ENCODE results near the gene USP26.
"Not testable (repeated sequence)": the region's sequence is repeated elsewhere in the genome, so short reads cannot be mapped to it uniquely, and the experiment has no call there.

Gene USP26

DNA sequence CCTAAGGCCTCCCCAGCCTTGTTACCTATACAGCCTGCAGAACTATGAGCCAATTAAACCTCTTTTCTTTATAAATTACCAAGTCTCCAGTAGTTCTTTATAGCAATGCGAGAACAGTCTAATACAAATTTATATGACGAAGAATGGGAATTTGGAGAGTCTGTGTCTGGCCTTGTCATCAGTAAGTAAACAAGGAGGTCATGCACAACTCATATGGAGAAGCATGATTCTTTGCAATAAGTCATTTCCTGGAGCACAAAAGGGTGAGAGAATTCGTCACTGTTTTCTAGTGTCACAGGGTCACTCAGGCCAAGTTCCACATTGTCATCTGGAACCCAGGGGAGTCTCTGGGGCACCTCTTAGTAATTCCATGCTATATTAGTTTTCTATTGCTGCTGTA, 89.5 kb downstream of the USP26 start:
- DNase-seq: no peak

DNA sequence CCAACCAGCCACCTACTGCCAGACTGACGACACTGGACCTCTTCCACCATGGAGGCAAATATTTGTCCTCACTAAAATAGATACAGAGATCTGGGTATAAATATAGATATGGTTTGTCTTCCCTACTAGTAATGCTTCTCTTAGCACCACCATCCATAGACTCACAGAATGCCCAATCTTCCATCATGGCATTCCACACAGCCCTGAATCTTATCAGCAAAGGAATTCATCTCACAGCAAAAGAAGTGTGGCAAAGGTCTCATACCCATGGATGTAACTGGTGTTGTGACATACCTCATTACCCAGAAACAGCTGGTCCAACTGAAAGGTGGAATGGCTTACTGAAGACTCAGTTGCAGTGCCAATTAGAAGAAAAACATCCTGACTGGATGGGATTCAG, 91.3 kb downstream of the USP26 start:
- no peak for DNase-seq

DNA sequence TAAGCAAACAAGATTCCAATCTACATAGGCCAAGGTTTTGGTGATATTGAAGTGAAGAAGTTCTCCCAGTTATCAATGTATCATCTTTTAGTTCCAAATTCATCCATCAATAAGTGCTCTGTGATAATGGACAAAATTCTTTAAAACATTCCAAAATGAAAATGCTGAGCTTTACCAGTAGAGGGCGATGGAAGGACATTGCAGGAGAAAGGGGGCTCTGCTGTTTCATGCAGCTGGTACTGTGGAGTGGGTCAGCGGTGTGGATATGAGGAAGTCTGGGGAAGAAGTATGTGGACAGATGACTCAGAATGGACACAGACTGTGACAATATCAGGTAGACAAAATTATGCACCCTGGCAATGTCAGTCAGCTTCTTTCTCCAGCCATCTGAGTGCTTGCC, 91.9 kb downstream of the USP26 start:
- DNase-seq: no peak

DNA sequence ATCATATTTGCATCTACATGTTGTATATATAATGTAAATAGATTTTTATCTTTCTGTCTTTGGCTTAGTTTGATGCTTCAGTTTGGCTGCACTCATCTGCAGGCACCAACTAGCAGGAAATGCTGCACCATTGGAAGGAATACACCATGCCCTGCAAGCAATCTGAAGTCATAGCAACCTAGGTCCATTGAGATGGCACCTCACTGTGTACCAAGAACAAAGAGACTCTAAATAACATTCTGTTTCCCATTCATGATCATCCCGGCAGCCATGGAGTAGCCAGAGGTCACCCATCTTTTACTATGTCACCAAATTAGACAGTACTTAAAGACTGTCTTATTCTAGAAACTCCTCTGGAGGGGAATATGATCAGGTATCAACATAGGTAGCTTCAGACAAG, 97.7 kb downstream of the USP26 start:
- DNase-seq: no peak

DNA sequence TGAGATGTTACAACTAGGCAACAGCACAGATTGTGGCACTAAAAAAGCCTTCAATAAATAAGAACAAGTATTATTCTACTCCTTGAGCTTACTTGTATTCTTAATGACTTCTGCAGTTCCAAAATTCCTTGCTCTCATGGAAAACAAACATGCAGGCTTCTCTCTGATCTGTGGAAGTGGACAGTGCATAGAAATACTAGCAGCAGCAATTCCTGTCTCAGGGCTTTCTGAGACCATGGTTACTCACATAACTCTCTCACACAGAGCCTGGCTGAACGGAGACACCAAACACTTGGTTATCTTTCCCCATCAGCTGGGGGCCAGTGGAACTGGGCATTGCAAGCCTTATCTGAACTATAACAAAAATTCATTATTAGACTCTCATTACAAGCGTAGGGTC, 106.1 kb downstream of the USP26 start:
- DNase-seq: no peak

DNA sequence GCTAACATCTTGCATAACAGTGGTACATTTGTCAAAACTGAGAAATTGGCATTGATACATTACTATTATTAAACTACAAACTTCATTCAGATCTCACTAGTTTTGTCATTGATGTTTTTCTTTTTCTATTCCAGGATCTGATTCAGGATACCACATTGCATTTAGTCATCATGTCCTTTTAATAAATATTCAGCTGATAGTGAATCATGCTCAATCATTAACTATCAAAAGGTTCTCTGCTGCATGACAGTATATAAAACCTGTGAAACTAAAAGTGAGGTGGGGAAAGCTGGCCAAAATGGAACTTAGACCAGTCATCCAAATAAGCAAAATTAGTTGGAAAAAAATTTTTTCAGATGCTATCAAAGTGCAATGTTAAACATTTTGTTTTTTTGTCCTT, 110.4 kb downstream of the USP26 start:
- DNase-seq: no peak

DNA sequence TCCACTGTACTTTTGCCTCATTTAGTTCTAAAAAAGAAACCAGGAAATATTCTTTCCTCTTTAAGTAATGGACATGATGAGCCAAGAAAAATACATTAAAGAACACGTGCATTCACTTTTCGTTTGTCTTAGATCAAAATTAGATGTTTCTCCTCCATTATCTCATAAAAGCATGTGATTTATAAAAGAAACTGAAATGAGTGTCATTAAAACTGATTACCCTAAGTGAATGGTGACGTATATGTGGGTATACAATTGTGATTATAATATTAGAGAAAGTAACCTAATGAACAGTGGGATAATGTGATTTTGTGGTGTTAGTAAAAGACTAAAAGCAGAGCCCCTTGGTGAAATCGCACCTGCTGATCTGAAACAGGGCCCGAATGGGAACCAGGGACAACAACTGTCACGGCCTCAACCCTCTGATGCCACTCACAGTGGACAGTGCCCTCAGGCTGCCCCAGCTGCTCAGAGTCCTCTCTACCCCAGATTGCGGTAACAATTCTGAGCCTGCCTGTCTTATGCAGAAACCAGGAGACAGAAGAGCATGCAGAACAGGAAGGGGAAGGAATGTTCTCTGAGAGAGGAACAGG, 112.8 kb downstream of the USP26 start:
- DNase-seq: no peak

DNA sequence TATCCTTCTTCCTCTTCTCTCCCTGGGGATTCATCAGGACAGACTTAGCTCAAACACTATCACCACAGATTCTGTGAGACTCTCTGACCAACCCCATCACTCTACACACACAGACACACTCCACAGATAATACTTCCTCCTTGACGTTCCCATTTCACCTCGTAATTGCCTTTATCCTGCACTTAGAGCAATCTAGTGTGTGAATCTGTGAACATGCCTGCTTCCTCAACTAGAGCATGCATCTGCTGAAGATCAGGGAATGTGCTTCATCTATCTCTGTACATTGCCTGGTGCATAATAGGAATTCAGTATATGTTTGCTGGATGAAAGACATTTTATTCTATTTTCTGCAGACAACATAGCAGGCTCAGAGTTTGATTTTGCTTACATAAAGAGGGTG, 113.4 kb downstream of the USP26 start:
- DNase-seq: no peak

DNA sequence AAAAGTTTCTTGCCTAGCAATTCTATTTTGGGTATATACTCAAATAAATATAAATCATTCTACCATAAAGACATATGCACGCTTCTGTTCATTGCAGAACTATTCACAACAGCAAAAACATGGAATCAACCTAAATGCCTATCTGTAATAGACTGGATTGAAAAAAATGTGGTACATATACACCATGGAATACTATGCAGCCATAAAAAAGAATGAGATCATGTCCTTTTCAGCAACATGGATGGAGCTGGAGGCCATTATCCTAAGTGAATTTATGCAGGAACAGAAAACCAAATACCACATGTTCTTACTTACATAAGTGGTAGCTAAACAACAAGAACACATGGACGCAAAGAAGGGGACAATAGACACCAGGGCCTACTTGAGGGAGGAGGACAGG, 116.9 kb downstream of the USP26 start:
- not testable (repeated sequence) for DNase-seq

All from CD4-positive, alpha-beta T cell treated with Interferon gamma for 1 hour (primary cell).